ENCODE measurements around the gene JHY. TPM values are rescaled to one million over a fixed set of nuclear protein-coding genes. Genes with fewer than 3 reads are reported as not detected.

Gene JHY
- total and polyA plus RNA-seq, 2 donors (not counting 1 experiment from before 2014, with no cell fraction given): 2.3 to 5.1 TPM

DNA sequence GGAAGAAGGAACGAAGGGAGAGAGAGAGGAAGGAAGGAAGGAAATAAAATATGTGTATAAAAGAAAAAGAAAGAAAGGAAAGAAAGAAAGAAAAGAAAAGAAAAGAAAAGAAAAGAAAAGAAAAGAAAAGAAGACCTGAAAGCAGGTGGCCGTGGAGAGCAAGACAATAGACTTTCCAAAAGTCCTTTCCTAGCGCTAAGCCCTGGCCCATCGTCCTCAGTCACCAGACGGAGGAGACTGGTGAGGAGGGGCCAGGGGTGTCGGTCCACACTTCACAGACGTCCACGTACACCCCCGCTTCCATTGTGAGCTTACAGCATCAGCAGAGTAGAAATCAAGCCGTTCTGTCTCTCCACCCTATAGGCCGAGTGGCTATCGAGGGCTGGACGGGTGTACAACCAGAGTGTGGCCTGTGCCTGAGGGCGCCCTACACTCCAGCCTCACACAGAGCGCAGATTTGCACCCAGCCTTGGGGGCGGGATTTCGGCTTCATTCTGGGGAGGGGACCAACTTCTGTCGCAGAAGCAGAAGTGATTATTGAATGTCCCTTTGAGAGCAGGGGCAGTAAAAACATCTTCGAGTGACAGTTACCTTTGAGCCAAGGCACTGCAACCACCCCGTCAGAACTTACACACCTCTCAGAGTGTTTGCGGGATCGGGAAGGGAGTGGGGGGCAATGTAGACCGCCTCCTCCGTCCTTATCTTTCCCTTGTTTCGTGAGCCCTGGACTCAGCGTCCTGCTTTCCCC lies 101.1 kb downstream of the JHY start:
- Histone ChIP-seq H3K27me3 (replicated peaks in 1 of 4; ENCODE audit: control extremely low read depth in 1 of 4, control insufficient read depth in 3 of 4, insufficient read depth in 4 of 4, low read length in 3 of 4) (peaks cover 0 to 69% (median 63%) of the 10 kb centered on the region in 4 experiments), H3K9ac (ENCODE audit: low read length) (peak overlapping the region; percentile 59), H3K4me3 (ENCODE audit: control extremely low read depth in 1 of 5, extremely low read depth in 1 of 5, insufficient read depth in 1 of 5, low read depth in 2 of 5, low read length in 4 of 5) (peak overlapping the region in 4 of 5 experiments; percentile 36 to 71 (median 59)), H3K4me1 (ENCODE audit: control insufficient read depth in 2 of 2, insufficient read depth in 2 of 2, low read length in 2 of 2) (peaks cover 18 to 27% of the 10 kb centered on the region in 2 donors), H3K36me3 (replicated peaks in 1 of 2; ENCODE audit: control extremely low read depth in 1 of 2, control insufficient read depth in 1 of 2, extremely low read depth in 1 of 2, insufficient read depth in 2 of 2, low read length in 1 of 2) (no peaks in the 10 kb centered on the region), H3K27ac (ENCODE audit: low read length in 2 of 2) (no peak overlapping the region), H2AFZ (ENCODE audit: insufficient read depth, low read depth, low read length, poor library complexity, severe bottlenecking) (peak overlapping the region; percentile 59), H3K9me3 (ENCODE audit: control extremely low read depth in 1 of 3, control insufficient read depth in 2 of 3, insufficient read depth in 1 of 3, low read length in 2 of 3) (peaks cover 0 to 27% (median 0%) of the 10 kb centered on the region in 3 donors), H3K4me2 (replicated peaks; ENCODE audit: low read depth, low read length, poor library complexity, severe bottlenecking) (peak overlapping the region; percentile 85), H4K20me1 (ENCODE audit: control insufficient read depth, insufficient read depth, low read length, poor library complexity, severe bottlenecking) (no peaks in the 10 kb centered on the region), H3K79me2 (ENCODE audit: control insufficient read depth, insufficient read depth, low read length) (no peaks in the 10 kb centered on the region)
- POLR2A ChIA-PET: no interaction called here
- no peak overlapping the region for H3K27ac Mint-ChIP-seq
- DNase-seq (peak; percentile 15), ATAC-seq (ENCODE audit: low read depth) (no peak)
- H3K9me3 Mint-ChIP-seq (ENCODE audit: insufficient read depth): no peaks in the 10 kb centered on the region
- intact Hi-C loops (cut with micrococcal nuclease): no loop called here
- H3K4me1 Mint-ChIP-seq: peaks cover 14% of the 10 kb centered on the region
- TF ChIP-seq CTCF (IDR thresholded peaks at IDR 0.05) (peak; percentile 12), EZH2 (IDR thresholded peaks at IDR 0.05; ENCODE audit: borderline replicate concordance, insufficient read depth, low read depth, low read length, poor library complexity, severe bottlenecking) (no peak)
- H3K27me3 Mint-ChIP-seq: peaks cover 76% of the 10 kb centered on the region
- WGBS (ENCODE audit: insufficient coverage): 18% methylated on average over 20 of the region's 26 CpGs
- H3K4me3 Mint-ChIP-seq: peak overlapping the region; percentile 82
- CTCF ChIA-PET: interaction anchor here (1.5 kb wide), 1 partner anchor 70 kb away, joined by 3 read pairs; no protein-coding TSS in a partner anchor

Data from B cell (primary cell).